Spleen (tissue), 7 donors: ENCODE data around the gene PLXNB1.

Source experiments
- CTCF ChIP-seq, 11 experiments: fragments of 200-600 bp in 7 of 11; fragments of 450-650 bp in 4 of 11; sonication (generic) in 4 of 11; IDR thresholded peaks in 8 of 11; conservative IDR thresholded peaks in 3 of 11; 1 replicate in 7 of 11; 2 replicates in 4 of 11; pipeline versions ENCODE4 v1.4.0 to v1.8.0; 2016 to 2021; ENCODE audit warnings: antibody characterized with exemption in 11 of 11, inconsistent platforms in 4 of 11, mild to moderate bottlenecking in 1 of 11
- POLR2A ChIP-seq, 3 donors: fragments of 450-650 bp; IDR thresholded peaks; one replicate each; pipeline ENCODE4 v1.5.1; 2017; ENCODE audit warnings: antibody characterized with exemption in 3 of 3, mild to moderate bottlenecking in 1 of 3
- POLR2AphosphoS5 ChIP-seq, 3 donors: sonication (generic); formaldehyde crosslinking; IDR thresholded peaks; one replicate each; pipeline ENCODE4 v1.5.1; 2017; ENCODE audit warnings: antibody characterized with exemption in 3 of 3
- donor health status: DM: no; HTN: no; CAD: no; lungs with moderate emphysema.
- donor health status: DM: no; HTN: no; CAD: no.
- donor health status: DM: no; HTN: no; CAD: no.

GRCh38 chr3:48475188-48475587 is 45.3 kb upstream of the PLXNB1 start:
- no peak for TF ChIP-seq CTCF (IDR thresholded peaks at IDR 0.05 in 8 of 11, conservative IDR thresholded peaks at IDR 0.05 in 3 of 11)
- TF ChIP-seq POLR2A (IDR thresholded peaks at IDR 0.05) = no peak
- TF ChIP-seq POLR2AphosphoS5 (IDR thresholded peaks at IDR 0.05) = peak in 1 of 3 donors; percentile 6
